ENCODE measurements around the gene MED26.

Gene MED26

DNA sequence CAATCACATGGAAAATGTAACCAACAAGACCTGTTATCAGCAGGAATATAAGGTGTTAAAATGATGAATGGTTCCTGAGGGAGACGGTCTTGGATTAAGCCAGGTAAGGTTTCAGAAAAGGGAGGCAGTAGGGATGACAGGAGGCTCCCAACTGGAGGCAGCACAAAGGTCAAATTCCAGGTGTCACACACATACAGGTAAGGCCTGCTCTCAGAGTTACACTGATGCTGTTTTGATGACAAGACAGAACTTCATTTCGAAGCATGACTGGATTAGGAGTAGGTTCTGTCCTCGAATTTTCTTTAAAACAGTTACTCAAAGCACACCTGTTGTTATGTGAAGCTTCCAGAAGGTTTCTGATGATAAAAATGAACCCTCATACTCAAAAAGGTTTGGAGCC lies 7.4 kb downstream of the MED26 start:
- H3K4me2 ChIP-seq (ENCODE audit: low read depth, low read length), result no peak overlapping the region
- peaks cover 100% of the 10 kb centered on the region for H3K79me2 ChIP-seq (ENCODE audit: low read length)
- DNase-seq, result no peak
- no peaks in the 10 kb centered on the region for H3K9me3 ChIP-seq (replicated peaks; ENCODE audit: insufficient read depth, low read length)
- H3K9me2 ChIP-seq (replicated peaks; ENCODE audit: insufficient read depth, low read length), result no peaks in the 10 kb centered on the region
- H3K9ac ChIP-seq (ENCODE audit: low read length), result no peak overlapping the region
- H3K4me1 ChIP-seq (ENCODE audit: low read length), result peaks cover 20% of the 10 kb centered on the region
- no peak overlapping the region for H3K27ac ChIP-seq (ENCODE audit: low read length)
- H2AFZ ChIP-seq (ENCODE audit: low read length), result no peak overlapping the region
- no peaks in the 10 kb centered on the region for H3K27me3 ChIP-seq (replicated peaks; ENCODE audit: insufficient read depth, low read length)
- TF ChIP-seq, protein P1, sequence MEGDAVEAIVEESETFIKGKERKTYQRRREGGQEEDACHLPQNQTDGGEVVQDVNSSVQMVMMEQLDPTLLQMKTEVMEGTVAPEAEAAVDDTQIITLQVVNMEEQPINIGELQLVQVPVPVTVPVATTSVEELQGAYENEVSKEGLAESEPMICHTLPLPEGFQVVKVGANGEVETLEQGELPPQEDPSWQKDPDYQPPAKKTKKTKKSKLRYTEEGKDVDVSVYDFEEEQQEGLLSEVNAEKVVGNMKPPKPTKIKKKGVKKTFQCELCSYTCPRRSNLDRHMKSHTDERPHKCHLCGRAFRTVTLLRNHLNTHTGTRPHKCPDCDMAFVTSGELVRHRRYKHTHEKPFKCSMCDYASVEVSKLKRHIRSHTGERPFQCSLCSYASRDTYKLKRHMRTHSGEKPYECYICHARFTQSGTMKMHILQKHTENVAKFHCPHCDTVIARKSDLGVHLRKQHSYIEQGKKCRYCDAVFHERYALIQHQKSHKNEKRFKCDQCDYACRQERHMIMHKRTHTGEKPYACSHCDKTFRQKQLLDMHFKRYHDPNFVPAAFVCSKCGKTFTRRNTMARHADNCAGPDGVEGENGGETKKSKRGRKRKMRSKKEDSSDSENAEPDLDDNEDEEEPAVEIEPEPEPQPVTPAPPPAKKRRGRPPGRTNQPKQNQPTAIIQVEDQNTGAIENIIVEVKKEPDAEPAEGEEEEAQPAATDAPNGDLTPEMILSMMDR (IDR thresholded peaks at IDR 0.05; ENCODE audit: low read length), result no peak
- TF ChIP-seq EZH2phosphoT487 (IDR thresholded peaks at IDR 0.05; ENCODE audit: low read length), result no peak
- TF ChIP-seq EZH2 (optimal IDR thresholded peaks at IDR 0.05; ENCODE audit: low read depth, low read length), result no peak
- no peak overlapping the region for H3K4me3 ChIP-seq (ENCODE audit: low read length)
- H4K20me1 ChIP-seq (ENCODE audit: insufficient read depth, low read length), result peaks cover 91% of the 10 kb centered on the region
- peaks cover 7% of the 10 kb centered on the region; the same call in 1 of the 2 replicates for H3F3A ChIP-seq (ENCODE audit: insufficient read depth, low read length)
- H3K36me3 ChIP-seq (replicated peaks; ENCODE audit: insufficient read depth, low read length), result no peaks in the 10 kb centered on the region; the same call in 1 of the 2 replicates

DNA sequence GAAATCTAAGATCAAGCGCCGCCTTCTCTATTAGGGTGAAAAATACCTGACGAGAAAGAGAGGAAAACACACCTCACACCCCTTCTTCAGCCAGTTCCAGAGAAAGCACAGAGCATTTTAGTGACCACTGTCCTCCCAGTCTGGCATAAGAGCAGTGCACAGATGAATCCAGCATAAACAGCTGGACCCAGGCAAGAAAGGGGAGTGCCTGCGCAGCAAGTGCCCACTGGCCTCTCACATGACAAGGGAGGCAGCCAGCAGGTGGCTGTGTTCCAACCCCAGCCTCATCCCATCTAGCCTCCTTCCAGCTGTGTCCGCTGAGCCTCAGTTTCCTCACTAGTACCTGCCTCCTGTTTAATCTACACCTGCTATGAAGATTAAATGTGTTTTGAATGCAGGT lies 8.0 kb downstream of the MED26 start:
- Histone ChIP-seq H4K20me1 (ENCODE audit: insufficient read depth, low read length) (peaks cover 88% of the 10 kb centered on the region), H3K4me2 (ENCODE audit: low read depth, low read length) (no peak overlapping the region)

DNA sequence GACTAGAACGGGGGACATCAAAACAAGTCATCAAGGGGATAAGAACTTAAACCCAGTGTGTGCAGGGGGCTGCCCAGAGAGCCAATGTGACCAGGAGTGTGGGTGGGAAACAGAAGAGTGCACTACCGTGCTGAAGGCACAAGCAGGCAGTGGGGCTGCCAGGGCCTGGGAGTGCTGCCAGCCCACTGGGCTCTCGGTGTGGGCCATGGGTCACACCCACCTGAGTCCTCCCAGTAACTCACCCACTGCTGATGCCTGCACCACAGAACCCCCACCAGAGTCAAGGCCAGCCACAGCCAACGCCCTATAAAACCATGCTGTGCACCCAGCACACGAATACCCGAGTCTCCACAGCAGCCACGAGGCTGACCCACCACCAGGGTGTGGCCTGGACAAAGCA lies 8.5 kb downstream of the MED26 start:
- TF ChIP-seq EZH2 (optimal IDR thresholded peaks at IDR 0.05; ENCODE audit: low read depth, low read length) (no peak), EZH2phosphoT487 (IDR thresholded peaks at IDR 0.05; ENCODE audit: low read length) (no peak)
- TF ChIP-seq, protein P1 (IDR thresholded peaks at IDR 0.05; ENCODE audit: low read length), result no peak

More for the DNA sequence above, 8.0 kb downstream of the MED26 start:
- H3K27ac ChIP-seq (ENCODE audit: low read length), result no peak overlapping the region
- no peaks in the 10 kb centered on the region for H3K9me3 ChIP-seq (replicated peaks; ENCODE audit: insufficient read depth, low read length)
- H3K79me2 ChIP-seq (ENCODE audit: low read length), result peaks cover 100% of the 10 kb centered on the region
- H3K9me2 ChIP-seq (replicated peaks; ENCODE audit: insufficient read depth, low read length), result no peaks in the 10 kb centered on the region
- DNase-seq, result no peak
- 0 out of 2 replicates have a peak, but pooled peaks cover 1% of the 10 kb centered on the region for H3F3A ChIP-seq (ENCODE audit: insufficient read depth, low read length)
- no peak overlapping the region for H3K9ac ChIP-seq (ENCODE audit: low read length)
- no peaks in the 10 kb centered on the region for H3K27me3 ChIP-seq (replicated peaks; ENCODE audit: insufficient read depth, low read length)
- TF ChIP-seq, protein P1 (IDR thresholded peaks at IDR 0.05; ENCODE audit: low read length), result no peak
- TF ChIP-seq EZH2phosphoT487 (IDR thresholded peaks at IDR 0.05; ENCODE audit: low read length), result no peak
- no peak for TF ChIP-seq EZH2 (optimal IDR thresholded peaks at IDR 0.05; ENCODE audit: low read depth, low read length)
- peaks cover 16% of the 10 kb centered on the region for H3K4me1 ChIP-seq (ENCODE audit: low read length)
- no peaks in the 10 kb centered on the region; the same call in 1 of the 2 replicates for H3K36me3 ChIP-seq (replicated peaks; ENCODE audit: insufficient read depth, low read length)
- no peak overlapping the region for H3K4me3 ChIP-seq (ENCODE audit: low read length)
- no peak overlapping the region for H2AFZ ChIP-seq (ENCODE audit: low read length)

More for the DNA sequence above, 8.5 kb downstream of the MED26 start:
- Histone ChIP-seq H3K4me2 (ENCODE audit: low read depth, low read length) (no peak overlapping the region), H3K27ac (ENCODE audit: low read length) (no peak overlapping the region), H3K4me3 (ENCODE audit: low read length) (no peak overlapping the region), H3K9ac (ENCODE audit: low read length) (no peak overlapping the region), H3K79me2 (ENCODE audit: low read length) (peaks cover 100% of the 10 kb centered on the region), H3F3A (ENCODE audit: insufficient read depth, low read length) (no peaks in the 10 kb centered on the region), H3K27me3 (replicated peaks; ENCODE audit: insufficient read depth, low read length) (no peaks in the 10 kb centered on the region), H4K20me1 (ENCODE audit: insufficient read depth, low read length) (peaks cover 88% of the 10 kb centered on the region), H3K36me3 (replicated peaks; ENCODE audit: insufficient read depth, low read length) (no peaks in the 10 kb centered on the region; the same call in 1 of the 2 replicates), H2AFZ (ENCODE audit: low read length) (no peak overlapping the region), H3K9me3 (replicated peaks; ENCODE audit: insufficient read depth, low read length) (no peaks in the 10 kb centered on the region), H3K4me1 (ENCODE audit: low read length) (peaks cover 13% of the 10 kb centered on the region), H3K9me2 (replicated peaks; ENCODE audit: insufficient read depth, low read length) (no peaks in the 10 kb centered on the region)
- DNase-seq, result no peak
